K562 (cell line): Measurements from ENCODE around the gene COL5A3. TPM values are rescaled to one million over a fixed set of nuclear protein-coding genes. Genes with fewer than 3 reads are reported as not detected.
A peak's percentile ranks its signal among the peaks of the same experiment; 100 is the strongest.

Experiments used
- ATAC-seq: fragments of 200-7000 bp; cut with Tn5 transposase; 3 replicates; pipeline ENCODE4 v1.9.1; 2020; ENCODE audit warnings: moderate library complexity
- BruUV-seq: library from RNA; stranded (reverse); fragments of 400-500 nt; replicated peaks from 2 replicates; lab custom pipeline; 2021; lab: Mats Ljungman, UMichigan
- CTCF ChIA-PET: fragments of 300-600 bp; formaldehyde crosslinking; extraction: SDS; loops from one replicate; lab custom pipeline; 2021; ENCODE audit warnings: low intra/inter-chr PET ratio; lab: Yijun Ruan, JAX
- POLR2A ChIA-PET: fragments of 300-600, 350-650 bp; sonication (Branson Sonifier 250); formaldehyde crosslinking; extraction: SDS; loops from one replicate; lab custom pipeline; 2021; ENCODE audit warnings: antibody characterized with exemption, inconsistent platforms; lab: Yijun Ruan, JAX
- DNase-seq, 4 experiments: peaks; one replicate each; pipeline versions ENCODE4 v3.0.0 to v3.0.0-alpha.2; 2011 to 2018; ENCODE audit warnings: low spot score in 3 of 4, mixed read lengths in 3 of 4; ENCODE audit errors: extremely low read depth in 1 of 4
- FAIRE-seq: peaks from 2 replicates; lab custom pipeline; 2011; peaks lifted over from hg19 to GRCh38; lab: Jason Lieb, UNC
- H2AFZ ChIP-seq: 2 replicates; pipeline ENCODE4 v1.6.0; 2011; ENCODE audit warnings: low read depth, low read length, control low read depth, inconsistent platforms
- H3K27ac ChIP-seq: fragments of 200-600 bp; 3 replicates; pipeline ENCODE4 v1.8.0; 2011; ENCODE audit warnings: low read depth, mild to moderate bottlenecking, control low read depth, inconsistent platforms, low read length, moderate library complexity, mixed read lengths; ENCODE audit errors: extremely low read depth
- H3K27me3 ChIP-seq, 2 experiments: fragments of 300-600 bp in 1 of 2; 2 replicates in 1 of 2; 3 replicates in 1 of 2; pipeline versions ENCODE4 v1.6.0 to v1.8.0; 2011; ENCODE audit warnings: inconsistent platforms in 2 of 2, low read length in 2 of 2, mild to moderate bottlenecking in 1 of 2, mixed read lengths in 1 of 2, moderate library complexity in 1 of 2; ENCODE audit not compliant: control insufficient read depth in 2 of 2, insufficient read depth in 2 of 2
- H3K36me3 ChIP-seq: fragments of 300-600 bp; 3 replicates; pipeline ENCODE4 v1.8.0; 2011; ENCODE audit warnings: mild to moderate bottlenecking, low read length, inconsistent platforms; ENCODE audit not compliant: control insufficient read depth, insufficient read depth
- H3K4me1 ChIP-seq, 2 experiments: fragments of 200-600 bp in 1 of 2; replicated peaks in 1 of 2; 2 replicates in 1 of 2; 3 replicates in 1 of 2; pipeline versions ENCODE4 v1.5.1 to v1.8.0; 2011; ENCODE audit warnings: inconsistent platforms in 2 of 2, low read length in 2 of 2, mild to moderate bottlenecking in 1 of 2, mixed read lengths in 1 of 2, moderate library complexity in 1 of 2; ENCODE audit not compliant: control insufficient read depth in 2 of 2, insufficient read depth in 2 of 2
- H3K4me2 ChIP-seq: 2 replicates; pipeline ENCODE4 v1.6.1; 2011; ENCODE audit warnings: low read length, control low read depth, inconsistent platforms, mixed read lengths; ENCODE audit not compliant: insufficient read depth
- H3K4me3 ChIP-seq: fragments of 200-600 bp; sonication (generic), shearing (Covaris generic); 2 replicates; pipeline ENCODE4 v1.5.1; 2016; ENCODE audit warnings: control low read depth, inconsistent platforms
- H3K79me2 ChIP-seq: fragments of 200-600 bp; 3 replicates; pipeline ENCODE4 v1.8.0; 2011; ENCODE audit warnings: low read length, inconsistent platforms; ENCODE audit not compliant: control insufficient read depth, insufficient read depth
- H3K9ac ChIP-seq, 2 experiments: 2 replicates each; pipeline versions ENCODE4 v1.6.0 to v1.6.1; 2011; ENCODE audit warnings: low read depth in 2 of 2, low read length in 2 of 2, control low read depth in 1 of 2, inconsistent platforms in 1 of 2, mild to moderate bottlenecking in 1 of 2, mixed read lengths in 1 of 2; ENCODE audit not compliant: insufficient read depth in 1 of 2
- H3K9me1 ChIP-seq: one replicate; pipeline ENCODE4 v1.6.0; 2011; ENCODE audit warnings: inconsistent platforms, mild to moderate bottlenecking, low read length, moderate library complexity; ENCODE audit not compliant: control insufficient read depth, insufficient read depth
- H3K9me3 ChIP-seq: replicated peaks from 2 replicates; pipeline ENCODE4 v1.5.1; 2011; ENCODE audit warnings: low read depth, low read length, inconsistent platforms; ENCODE audit not compliant: control insufficient read depth, insufficient read depth
- H4K20me1 ChIP-seq: replicated peaks from 2 replicates; pipeline ENCODE4 v1.6.1; 2011; ENCODE audit warnings: low read length, inconsistent platforms, mixed read lengths; ENCODE audit not compliant: control insufficient read depth, insufficient read depth
- EHMT2 ChIP-seq: fragments of 450-650 bp; IDR thresholded peaks from 2 replicates; pipeline ENCODE4 v1.6.1; 2018; ENCODE audit warnings: antibody characterized with exemption
- EZH2 ChIP-seq: IDR thresholded peaks from 2 replicates; pipeline ENCODE4 v1.6.1; 2012; ENCODE audit warnings: low read depth, mild to moderate bottlenecking, inconsistent platforms, low read length, borderline replicate concordance
- FIP1L1 ChIP-seq: fragments of 200-400 bp; formaldehyde crosslinking; IDR thresholded peaks from 2 replicates; pipeline ENCODE4 v1.6.1; 2018; ENCODE audit warnings: mild to moderate bottlenecking, low read depth, low read length; ENCODE audit not compliant: poor library complexity, severe bottlenecking
- HCFC1 ChIP-seq: IDR thresholded peaks from 2 replicates; pipeline ENCODE4 v1.6.1; 2012; ENCODE audit warnings: low read depth, low read length, improper control_type of control experiment
- MIER1 ChIP-seq: fragments of 450-650 bp; IDR thresholded peaks from 2 replicates; pipeline ENCODE4 v1.6.1; 2016; ENCODE audit warnings: antibody characterized with exemption, mild to moderate bottlenecking, low read depth
- REST ChIP-seq, 2 experiments: fragments of 450-650 bp; formaldehyde crosslinking in 1 of 2; IDR thresholded peaks; 2 replicates each; pipeline versions ENCODE4 v1.4.0 to v1.6.1; 2014 to 2020; ENCODE audit warnings: mild to moderate bottlenecking in 2 of 2, borderline replicate concordance in 1 of 2, low read depth in 1 of 2
- SP2 ChIP-seq: IDR thresholded peaks from 2 replicates; pipeline ENCODE4 v1.6.1; 2011; ENCODE audit warnings: mild to moderate bottlenecking, low read depth, low read length, moderate library complexity; ENCODE audit not compliant: poor library complexity, severe bottlenecking; ENCODE audit errors: extremely low read depth
- ZKSCAN8 ChIP-seq: fragments of 200-800 bp; sonication (Bioruptor generic); IDR thresholded peaks from 2 replicates; pipeline ENCODE4 v1.6.1; 2016; ENCODE audit warnings: missing genetic modification characterization, missing compliant biosample characterization
- ZNF740 ChIP-seq, 3 experiments: fragments of 200-800 bp in 1 of 3; sonication (Bioruptor generic) in 1 of 3; sonication (generic) in 1 of 3; formaldehyde crosslinking in 1 of 3; IDR thresholded peaks; 2 replicates each; pipeline versions ENCODE4 v1.6.1 to v1.8.0; 2016 to 2022; ENCODE audit warnings: mild to moderate bottlenecking in 2 of 3, missing compliant biosample characterization in 2 of 3, missing genetic modification characterization in 2 of 3, missing genetic modification reagents in 1 of 3
- WGBS: fragments of 100-300 bp; shearing (Covaris generic); methylation state at CpG from one replicate; pipeline ENCODE4 v1.1.6; 2016; ENCODE audit warnings: low coverage, mixed read lengths; ENCODE audit not compliant: insufficient coverage; ENCODE audit errors: missing lambda C conversion rate; 5-methylcytosine and 5-hydroxymethylcytosine counted together
- in situ Hi-C: fragments of 300-500 bp; cut with MboI; formaldehyde crosslinking; loops from 4 replicates; pipeline ENCODE4 v1.15.0; 2018; ENCODE audit warnings: inconsistent platforms, mixed read lengths
- intact Hi-C: fragments of 100-400 bp; cut with micrococcal nuclease; formaldehyde crosslinking; loops from 2 replicates; pipeline ENCODE4 v1.14.2; 2022
- polyA plus RNA-seq, 8 experiments: library from polyadenylated mRNA; depleted of rRNA in 4 of 8; stranded (reverse) in 5 of 8; unstranded in 3 of 8; fragments of >200 nt; fragmentation: Nextera tagmentation in 2 of 8; fragmentation: Illumina TruSeq in 1 of 8; extraction: Ambion mirVana in 2 of 8; extraction: Trizol in 1 of 8; gene quantifications; 2 replicates each; pipeline versions ENCODE4 v1.2.1 to v1.2.3, GENCODE V29; 2011 to 2014; ENCODE audit warnings: inconsistent platforms in 1 of 8, missing spikeins in 1 of 8
- total RNA-seq, 7 experiments: library from RNA; depleted of rRNA in 6 of 7; stranded (reverse); fragments of >200 nt in 6 of 7; fragmentation: Illumina TruSeq in 2 of 7; extraction: Trizol in 2 of 7; gene quantifications; 2 replicates each; pipeline versions ENCODE4 v1.2.1 to v1.2.3, GENCODE V29; 2011 to 2021; ENCODE audit warnings: low replicate concordance in 1 of 7

Gene COL5A3
- total and polyA plus RNA-seq, 9 of the 15 experiments (the other 6 are each of a cell fraction or from before 2014, with no cell fraction given): 0.01 to 0.02 TPM; not detected in 7

GRCh38 chr19:9939301-9939913 lies 70.9 kb downstream of the COL5A3 start:
- CTCF ChIA-PET: no interaction called here
- Histone ChIP-seq H3K9ac (no peak overlapping the region), H3K79me2 (no peaks in the 10 kb centered on the region), H2AFZ (no peak overlapping the region), H3K9me1 (no peaks in the 10 kb centered on the region), H4K20me1 (no peaks in the 10 kb centered on the region), H3K27me3 (peaks cover 0 to 10% of the 10 kb centered on the region in 2 experiments; a peak in 1 of 5 replicates), H3K4me3 (no peak overlapping the region), H3K4me2 (no peak overlapping the region), H3K9me3 (no peaks in the 10 kb centered on the region)
- 2% methylated on average over 3 of the region's 3 CpGs for WGBS
- no peak for DNase-seq
- in situ Hi-C loops: loop anchor here (5.0 to 10.0 kb wide), 2 partner anchors 63 to 85 kb away; no protein-coding TSS in a partner anchor
- no peak for FAIRE-seq
- peak; percentile 50 for ATAC-seq
- TF ChIP-seq ZKSCAN8 (CRISPR knock-in tag) (no peak), REST (IDR thresholded peaks at IDR 0.05; ENCODE audit: borderline replicate concordance) (peak; percentile 95), REST (CRISPR knock-in tag; IDR thresholded peaks at IDR 0.05; ENCODE audit: low read depth) (peak; percentile 81; the same call in 1 of the 2 replicates), MIER1 (peak; percentile 89), ZNF740 (CRISPR knock-in tag; IDR thresholded peaks at IDR 0.05) (no peak), ZNF740 (tag; IDR thresholded peaks at IDR 0.05) (no peak), SP2 (no peak), FIP1L1 (no peak), HCFC1 (peak; percentile 40), EZH2 (no peak), EHMT2 (peak; percentile 96)
- TF ChIP-seq, all 486 proteins: peak for 4
- POLR2A ChIA-PET: interaction anchor here (0.6 kb wide), 2 partner anchors 12 to 412 kb away, joined by 3 read pairs; no protein-coding TSS in a partner anchor
- H3K27ac ChIP-seq: no peak overlapping the region
- peaks cover under 1 to 17% of the 10 kb centered on the region in 2 experiments; a peak in 3 of 5 replicates for H3K4me1 ChIP-seq
- no peaks in the 10 kb centered on the region for H3K36me3 ChIP-seq
- BruUV-seq: no TSS peak
- intact Hi-C loops: no loop called here
